GM12875 (cell line): ENCODE results near the gene SLC41A1.

ENCODE experiments used
- H3K4me3 ChIP-seq: one replicate; pipeline ENCODE4 v1.5.1; 2011; ENCODE audit warnings: low read depth, low read length, control low read depth
- TF ChIP-seq, protein P1 (sequence below): IDR thresholded peaks from 2 replicates; pipeline ENCODE4 v1.5.1; 2011; ENCODE audit warnings: low read depth, mild to moderate bottlenecking, control low read depth, inconsistent platforms, low read length, moderate library complexity, borderline replicate concordance; ENCODE audit not compliant: insufficient read depth

Gene SLC41A1

DNA sequence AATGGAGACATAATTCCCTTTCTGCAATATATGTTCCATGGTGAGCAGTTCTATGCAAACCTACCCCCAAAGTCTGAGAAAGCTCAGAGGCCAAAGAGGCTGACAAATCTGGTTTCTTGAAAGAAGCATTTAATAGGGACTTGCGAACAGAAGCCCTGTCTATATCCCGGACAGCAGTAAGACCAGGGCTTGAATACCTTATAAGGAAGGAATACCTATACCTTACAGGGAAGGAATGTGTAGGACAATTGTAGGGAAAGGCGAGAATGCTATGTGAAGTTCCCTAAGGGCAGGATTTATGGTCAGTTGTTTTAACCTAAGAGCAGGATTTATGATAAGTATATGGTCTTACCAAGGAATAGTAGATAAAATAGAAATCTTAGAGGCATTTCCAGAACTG lies 5.0 kb upstream of the SLC41A1 start:
- H3K4me3 ChIP-seq, result no peak overlapping the region
- TF ChIP-seq, protein P1, sequence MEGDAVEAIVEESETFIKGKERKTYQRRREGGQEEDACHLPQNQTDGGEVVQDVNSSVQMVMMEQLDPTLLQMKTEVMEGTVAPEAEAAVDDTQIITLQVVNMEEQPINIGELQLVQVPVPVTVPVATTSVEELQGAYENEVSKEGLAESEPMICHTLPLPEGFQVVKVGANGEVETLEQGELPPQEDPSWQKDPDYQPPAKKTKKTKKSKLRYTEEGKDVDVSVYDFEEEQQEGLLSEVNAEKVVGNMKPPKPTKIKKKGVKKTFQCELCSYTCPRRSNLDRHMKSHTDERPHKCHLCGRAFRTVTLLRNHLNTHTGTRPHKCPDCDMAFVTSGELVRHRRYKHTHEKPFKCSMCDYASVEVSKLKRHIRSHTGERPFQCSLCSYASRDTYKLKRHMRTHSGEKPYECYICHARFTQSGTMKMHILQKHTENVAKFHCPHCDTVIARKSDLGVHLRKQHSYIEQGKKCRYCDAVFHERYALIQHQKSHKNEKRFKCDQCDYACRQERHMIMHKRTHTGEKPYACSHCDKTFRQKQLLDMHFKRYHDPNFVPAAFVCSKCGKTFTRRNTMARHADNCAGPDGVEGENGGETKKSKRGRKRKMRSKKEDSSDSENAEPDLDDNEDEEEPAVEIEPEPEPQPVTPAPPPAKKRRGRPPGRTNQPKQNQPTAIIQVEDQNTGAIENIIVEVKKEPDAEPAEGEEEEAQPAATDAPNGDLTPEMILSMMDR, result no peak

DNA sequence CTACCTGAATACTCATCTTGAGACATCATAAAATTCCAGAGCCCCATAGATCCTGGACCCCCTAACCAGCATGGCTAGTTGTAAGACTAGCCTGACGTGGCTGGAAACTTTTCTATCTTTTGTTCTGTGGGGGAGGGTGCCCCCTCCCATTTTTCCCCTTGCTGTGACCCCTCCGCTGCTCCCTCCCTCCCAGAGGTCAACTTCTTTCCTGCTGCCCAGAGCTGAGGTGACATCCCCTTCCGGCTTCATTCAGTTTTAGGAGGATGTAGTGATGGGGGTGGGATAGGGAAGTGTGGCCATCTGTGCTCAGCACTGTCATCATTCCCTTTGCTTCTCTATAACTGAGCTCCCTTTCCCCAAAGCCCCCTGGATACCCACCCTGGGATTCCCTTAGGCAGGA lies 4.4 kb upstream of the SLC41A1 start:
- TF ChIP-seq, protein P1, result no peak
- H3K4me3 ChIP-seq, result no peak overlapping the region

DNA sequence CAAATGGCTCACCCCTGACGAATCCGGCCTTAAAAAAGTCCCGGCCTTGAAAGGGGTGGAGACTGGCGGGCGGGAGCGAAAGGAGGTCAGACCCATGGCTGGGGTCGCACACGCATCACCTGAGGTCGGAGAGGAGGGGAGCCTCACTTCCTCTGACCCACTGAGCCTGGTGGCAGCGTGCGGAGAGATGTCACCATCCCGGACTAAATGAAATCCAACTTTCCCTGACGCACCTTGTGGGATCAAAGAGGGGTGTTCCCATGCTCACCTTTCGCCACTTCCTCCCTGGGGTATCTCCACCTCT lies 709 bp upstream of the SLC41A1 start:
- TF ChIP-seq, protein P1, result no peak
- H3K4me3 ChIP-seq, result no peak overlapping the region

DNA sequence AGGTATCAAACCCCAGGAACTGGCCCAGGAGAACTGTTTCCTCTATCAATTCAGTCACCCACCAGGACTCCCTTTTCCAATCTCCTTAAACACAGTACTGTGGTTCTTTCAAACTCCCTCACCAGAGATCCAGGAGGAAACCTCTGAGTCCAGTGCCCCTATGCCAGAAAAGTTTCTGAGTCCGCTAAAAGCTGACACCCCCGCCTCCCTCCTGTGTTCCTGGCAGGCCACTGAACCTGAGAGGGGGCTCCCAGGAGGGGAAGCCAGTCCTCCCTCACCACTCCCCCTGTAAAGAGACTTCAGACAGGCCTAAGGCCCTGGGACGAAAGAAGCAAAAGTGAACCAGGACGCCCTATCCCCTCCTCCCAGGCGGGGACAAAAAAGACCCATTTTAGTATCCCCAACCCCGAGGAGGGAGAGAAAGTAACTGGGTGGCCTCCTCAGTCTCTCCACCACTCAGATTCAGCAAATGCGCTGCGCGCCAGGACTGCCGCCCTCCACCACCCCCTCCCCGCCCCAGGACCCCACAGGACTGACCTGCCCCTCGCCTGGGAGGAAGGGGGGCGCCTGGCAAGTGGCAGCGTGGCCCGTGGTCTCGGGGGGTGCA lies 624 bp downstream of the SLC41A1 start:
- H3K4me3 ChIP-seq, result no peak overlapping the region
- TF ChIP-seq, protein P1, result no peak

DNA sequence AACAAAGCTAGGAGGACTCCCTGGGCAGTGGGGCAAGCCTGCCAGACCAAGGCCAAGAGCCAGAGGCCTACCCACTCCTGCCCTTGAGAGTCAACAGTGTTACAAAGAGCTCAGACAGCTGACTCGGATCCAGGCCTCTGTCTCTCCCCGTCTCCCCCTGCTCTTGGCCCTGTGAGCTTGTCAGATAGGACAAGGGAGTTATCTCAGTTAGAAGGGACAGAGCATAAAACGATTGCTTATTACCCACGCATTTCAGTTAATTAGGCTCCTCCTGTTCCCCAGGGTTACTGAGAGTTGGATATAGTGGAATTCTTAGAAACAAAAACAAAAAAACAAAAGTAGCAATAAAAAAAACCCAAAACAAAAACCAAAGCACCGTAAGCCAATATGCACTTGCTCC lies 1.3 kb downstream of the SLC41A1 start:
- TF ChIP-seq, protein P1, result no peak
- no peak overlapping the region for H3K4me3 ChIP-seq

DNA sequence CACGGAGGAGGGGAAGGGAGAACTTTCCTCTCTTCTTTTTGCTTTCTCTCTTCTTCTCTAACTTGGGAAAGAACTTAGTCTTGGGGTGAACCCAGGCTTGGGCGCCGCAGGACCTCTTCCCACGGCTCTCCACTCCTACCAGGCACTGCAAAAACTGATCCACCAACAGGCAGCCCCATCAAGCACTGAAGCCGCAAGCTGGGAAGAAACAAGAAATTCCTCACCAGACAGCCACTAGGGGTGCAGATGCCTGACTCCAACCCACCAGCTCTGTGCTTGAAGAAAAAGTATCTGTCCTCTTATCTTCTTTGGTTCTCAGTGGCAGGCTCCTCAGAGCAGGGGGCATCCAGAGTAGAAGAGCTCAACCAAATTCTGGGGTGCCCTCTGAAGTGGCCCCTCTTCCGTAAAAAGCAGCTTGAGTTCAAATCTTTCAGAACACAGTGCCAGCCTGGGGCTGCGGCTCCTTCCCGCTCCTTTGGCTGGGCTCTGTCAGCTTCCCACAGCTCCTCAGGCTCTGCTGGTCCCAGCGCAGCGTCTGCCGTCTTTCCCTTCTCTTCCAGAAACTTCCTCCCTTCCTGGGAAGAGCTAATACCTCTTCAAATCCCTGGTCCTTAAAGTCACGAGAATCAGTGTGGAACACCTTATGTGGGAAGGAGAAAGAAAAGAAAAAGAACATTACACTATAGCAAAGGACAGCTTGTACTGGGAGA lies 2.4 kb downstream of the SLC41A1 start:
- H3K4me3 ChIP-seq, result no peak overlapping the region
- TF ChIP-seq, protein P1, result 0 out of 2 replicates have a peak, but pooled peaks have one; percentile 20

DNA sequence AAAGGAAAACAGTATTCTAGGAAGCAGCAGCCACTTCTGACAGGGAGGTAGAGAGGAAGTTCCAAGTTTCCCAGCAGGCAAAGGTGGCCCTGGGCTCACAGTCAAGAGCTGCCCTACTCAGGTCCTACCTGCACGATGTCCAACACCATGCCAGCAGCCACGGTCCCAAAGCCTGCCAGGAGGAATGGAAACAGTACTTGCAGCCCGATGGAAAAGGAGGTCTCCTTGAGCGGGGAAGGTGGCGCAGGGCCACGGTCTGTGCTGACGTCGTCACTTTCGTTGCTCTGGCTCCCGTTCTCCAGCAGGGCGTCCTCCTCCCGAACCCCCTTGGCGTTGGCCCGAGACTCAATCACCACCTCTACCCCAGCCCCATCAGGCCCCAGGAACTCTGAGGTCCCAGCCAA lies 3.1 kb downstream of the SLC41A1 start:
- TF ChIP-seq, protein P1, result no peak
- no peak overlapping the region for H3K4me3 ChIP-seq
